ENCODE data around the gene RNF31. TPM values are rescaled to one million over a fixed set of nuclear protein-coding genes. Genes with fewer than 3 reads are reported as not detected.

Gene RNF31
- total and polyA plus RNA-seq, 2 of the 13 experiments (the other 11 are each of a cell fraction or from before 2014, with no cell fraction given): 48.2 to 86.8 TPM

- no peak for TF ChIP-seq ATF2 (CRISPR knock-in tag; IDR thresholded peaks at IDR 0.05)
- 0 out of 2 replicates have a peak, but pooled peaks have one; percentile 45 for TF ChIP-seq ZMAT3 (CRISPR knock-in tag; conservative IDR thresholded peaks at IDR 0.05)
Measured at GRCh38 chr14:24144451-24144850, 2.8 kb upstream of the RNF31 start (continued).

GRCh38 chr14:24145219-24145618, 2.1 kb upstream of the RNF31 start:
- TF ChIP-seq FOXP4 (CRISPR knock-in tag; IDR thresholded peaks at IDR 0.05): 0 out of 2 replicates have a peak, but pooled peaks have one; percentile 6
- TF ChIP-seq THAP9 (CRISPR knock-in tag; IDR thresholded peaks at IDR 0.05; ENCODE audit: borderline replicate concordance): 0 out of 2 replicates have a peak, but pooled peaks have one; percentile 41
- TF ChIP-seq KDM1A (CRISPR knock-in tag; IDR thresholded peaks at IDR 0.05): no peak
- in situ Hi-C loops (cut with HindIII; ENCODE audit: extremely low pct_ligation_motif_present, low pct_unique_long_range_greater_than_20kb) (loop anchor here (25.0 kb wide), 1 partner anchor 833 kb away; the partner anchor contains the start of genes BCL2L2, PABPN1 and PPP1R3E), intact Hi-C loops (cut with micrococcal nuclease; ENCODE audit: unreplicated experiment) (no loop called here)
- ChIA-PET CTCF (ENCODE audit: low intra/inter-chr PET ratio, low total read pairs) (no interaction called here), POLR2A (interaction anchor here (1.8 to 8.5 kb wide), 14 partner anchors 9 to 1050 kb away, joined by 8 to 279 read pairs (median 32); partner anchors contain the start of genes ACIN1, C14orf119, CHMP4A and CIDEB)
- Histone ChIP-seq H3K27ac (ENCODE audit: extremely low read length, insufficient read depth, low read length) (no peak overlapping the region), H4K20me1 (ENCODE audit: insufficient read depth, low read length) (peaks cover 7% of the 10 kb centered on the region; the same call in 1 of the 2 replicates), H2AFZ (ENCODE audit: low read length) (no peak overlapping the region), H3K4me2 (ENCODE audit: low read depth, low read length) (peak overlapping the region; percentile 98), H3K4me1 (ENCODE audit: insufficient read depth, low read length) (peaks cover 63% of the 10 kb centered on the region), H3K79me2 (ENCODE audit: insufficient read depth, low read length) (peaks cover 50% of the 10 kb centered on the region), H3K27me3 (ENCODE audit: control insufficient read depth in 1 of 2, insufficient read depth in 2 of 2, low read length in 2 of 2) (peaks cover 0 to 3% of the 10 kb centered on the region in 2 experiments; a peak in 1 of 5 replicates), H3K36me3 (replicated peaks in 1 of 2; ENCODE audit: control insufficient read depth in 1 of 2, insufficient read depth in 2 of 2, low read length in 2 of 2) (peaks cover 20 to 35% of the 10 kb centered on the region in 2 experiments), H3K9me3 (ENCODE audit: low read length) (no peaks in the 10 kb centered on the region), H3K4me3 (replicated peaks in 1 of 3; ENCODE audit: insufficient read depth in 1 of 3, low read depth in 2 of 3, low read length in 3 of 3) (peak overlapping the region; percentile 90 to 100 (median 91)), H3K9ac (ENCODE audit: insufficient read depth, low read depth, low read length) (peak overlapping the region; percentile 95; the same call in 1 of the 2 replicates)
- ATAC-seq (no peak), FAIRE-seq (no peak), DNase-seq (ENCODE audit: low spot score) (no peak)
- BruUV-seq (replicated peaks): no TSS peak
- 83% methylated on average over 2 of the region's 2 CpGs for WGBS (ENCODE audit: low lambda C conversion rate)

All from HepG2 (cell line).